GM19468 (cell line): ENCODE data around the gene SPATS2L.

ENCODE experiments used
- ATAC-seq: cut with Tn5 transposase; IDR thresholded peaks from one replicate; pipeline ENCODE4 v1.9.1; 2021; ENCODE audit warnings: mild to moderate bottlenecking, moderate library complexity, moderate number of reproducible peaks; ENCODE audit not compliant: unreplicated experiment; ENCODE audit errors: extremely low read depth

SPATS2L gene, protein sequence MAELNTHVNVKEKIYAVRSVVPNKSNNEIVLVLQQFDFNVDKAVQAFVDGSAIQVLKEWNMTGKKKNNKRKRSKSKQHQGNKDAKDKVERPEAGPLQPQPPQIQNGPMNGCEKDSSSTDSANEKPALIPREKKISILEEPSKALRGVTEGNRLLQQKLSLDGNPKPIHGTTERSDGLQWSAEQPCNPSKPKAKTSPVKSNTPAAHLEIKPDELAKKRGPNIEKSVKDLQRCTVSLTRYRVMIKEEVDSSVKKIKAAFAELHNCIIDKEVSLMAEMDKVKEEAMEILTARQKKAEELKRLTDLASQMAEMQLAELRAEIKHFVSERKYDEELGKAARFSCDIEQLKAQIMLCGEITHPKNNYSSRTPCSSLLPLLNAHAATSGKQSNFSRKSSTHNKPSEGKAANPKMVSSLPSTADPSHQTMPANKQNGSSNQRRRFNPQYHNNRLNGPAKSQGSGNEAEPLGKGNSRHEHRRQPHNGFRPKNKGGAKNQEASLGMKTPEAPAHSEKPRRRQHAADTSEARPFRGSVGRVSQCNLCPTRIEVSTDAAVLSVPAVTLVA

DNA sequence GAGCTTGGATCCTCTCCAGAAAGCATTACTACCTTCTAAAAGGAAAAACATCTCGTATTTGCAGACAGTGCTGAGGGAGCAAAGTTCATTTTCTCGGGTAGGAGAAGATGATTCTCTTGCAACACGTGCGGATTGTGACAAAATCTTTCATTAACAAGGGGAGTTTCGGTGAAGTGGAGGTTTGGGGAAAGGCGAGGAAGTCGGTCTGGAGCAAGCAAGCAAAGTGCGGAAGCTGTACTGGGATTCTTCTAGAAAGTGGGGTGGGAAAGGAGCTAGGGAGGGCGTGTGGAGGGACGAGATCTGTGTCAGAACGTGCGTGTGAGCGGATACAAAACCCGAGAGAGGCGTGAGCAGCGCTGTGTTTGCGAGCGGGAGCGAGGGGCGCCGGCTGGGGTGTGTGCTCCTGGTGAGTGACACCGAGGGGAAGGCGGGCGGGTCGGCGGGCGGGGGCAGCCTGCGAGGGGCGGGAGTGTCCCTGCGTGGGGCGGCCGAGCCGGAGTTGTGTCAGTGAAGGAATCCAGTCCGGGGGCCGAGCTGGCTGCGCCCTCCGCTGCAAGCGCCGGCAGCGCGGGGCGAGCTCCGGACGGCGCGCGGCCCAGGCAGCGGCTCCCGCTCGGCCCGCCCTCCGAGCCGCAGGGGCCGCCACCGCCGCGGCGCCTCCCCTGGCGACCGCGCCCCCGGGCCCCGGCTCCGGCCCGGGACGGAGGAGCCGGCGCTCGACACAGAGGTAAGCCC lies at the start of gene SPATS2L:
Gene SPATS2L (plus strand): TSS at position 498 of the 735 bp plus-strand sequence. CDS start 82,552 bp downstream, outside the sequence.
- peak; percentile 48 for ATAC-seq

DNA sequence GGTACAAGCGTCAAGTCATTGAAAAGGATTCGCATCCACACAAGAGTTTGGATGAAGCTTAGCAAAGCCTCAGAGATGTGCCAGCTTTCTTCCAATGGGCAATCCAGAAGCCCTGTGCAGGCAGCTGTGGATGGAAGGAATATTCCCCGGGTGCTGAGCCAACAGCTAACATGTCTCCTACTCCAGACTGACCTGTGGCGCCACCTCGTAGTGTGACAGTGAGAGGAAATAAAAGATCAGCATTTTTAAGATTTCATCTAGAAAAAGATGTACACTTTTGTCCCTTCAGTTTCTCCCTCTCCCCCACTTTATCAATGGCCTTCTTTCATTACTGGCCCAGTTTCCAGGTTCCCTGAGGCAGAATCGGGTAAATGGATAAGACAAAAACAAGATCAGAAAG lies 48.9 kb upstream of the SPATS2L start:
- ATAC-seq: no peak

DNA sequence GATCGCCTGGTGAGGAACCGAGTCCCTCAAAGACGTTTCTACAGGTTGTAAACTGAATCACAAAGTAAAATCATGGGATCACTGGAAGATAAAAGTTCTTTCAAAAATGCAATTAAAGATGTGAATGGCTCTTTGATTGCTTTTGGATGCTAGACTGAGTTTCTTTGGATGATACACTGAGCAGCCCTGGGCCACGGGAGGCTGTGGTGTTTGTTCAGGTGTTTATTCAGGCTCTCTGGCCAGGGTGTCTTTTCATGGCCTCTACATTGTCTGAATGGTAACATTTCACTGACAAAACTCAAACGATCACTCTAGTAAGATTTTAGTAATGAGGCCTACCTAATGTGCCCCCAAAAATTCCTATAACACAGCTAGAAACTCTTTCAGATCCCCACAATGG lies 48.4 kb upstream of the SPATS2L start:
- no peak for ATAC-seq

DNA sequence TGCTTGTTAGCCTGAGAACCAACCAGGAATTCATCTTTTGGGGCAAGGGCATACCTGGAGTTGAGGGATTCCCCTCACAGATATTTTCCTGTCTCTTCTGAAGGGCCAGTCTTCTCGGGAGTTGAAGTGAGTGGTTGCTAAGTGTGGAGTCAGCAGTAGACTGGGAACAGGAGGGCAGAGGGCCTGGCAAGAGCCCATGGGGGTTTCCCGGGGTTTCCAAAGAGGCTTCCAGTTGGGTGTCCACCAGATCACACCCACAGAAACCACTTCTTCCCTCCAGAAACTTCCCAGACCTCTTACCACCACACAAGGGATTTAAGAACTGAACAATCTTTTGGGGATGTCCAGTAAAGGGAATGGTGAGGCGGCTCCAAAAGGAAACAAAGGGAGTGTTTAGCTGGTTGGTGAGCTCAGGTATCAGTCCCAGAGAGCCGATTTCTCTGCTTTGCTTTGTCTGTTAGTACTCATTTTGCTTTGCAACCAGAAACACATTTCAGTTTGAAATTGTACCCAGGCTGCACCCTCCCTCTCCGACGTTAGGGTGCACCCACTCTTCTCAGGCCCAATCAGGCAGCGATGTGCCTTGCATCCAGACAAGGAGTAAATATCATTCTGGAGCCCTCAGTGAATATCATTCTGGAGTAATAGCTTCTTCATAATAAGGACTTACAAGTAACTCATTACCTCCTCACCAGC lies 47.5 kb upstream of the SPATS2L start:
- ATAC-seq: no peak

DNA sequence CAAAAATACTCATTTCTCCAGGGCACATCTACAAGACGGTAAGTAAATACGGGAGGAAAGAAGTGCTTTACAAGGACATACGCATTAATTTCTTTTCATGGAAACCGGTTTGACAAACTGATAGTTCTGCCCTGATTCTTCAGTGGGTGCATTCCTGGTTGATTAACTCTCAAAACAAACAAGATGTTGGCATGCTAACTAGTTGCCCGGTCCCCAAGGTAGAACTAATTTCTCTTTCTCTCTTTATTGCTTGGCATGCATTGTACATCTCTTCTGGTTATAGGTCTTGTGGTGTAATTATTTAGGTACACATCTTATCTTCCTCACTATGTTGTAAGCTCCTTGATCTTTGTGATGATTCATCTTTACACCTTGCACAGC lies 46.9 kb upstream of the SPATS2L start:
- no peak for ATAC-seq

DNA sequence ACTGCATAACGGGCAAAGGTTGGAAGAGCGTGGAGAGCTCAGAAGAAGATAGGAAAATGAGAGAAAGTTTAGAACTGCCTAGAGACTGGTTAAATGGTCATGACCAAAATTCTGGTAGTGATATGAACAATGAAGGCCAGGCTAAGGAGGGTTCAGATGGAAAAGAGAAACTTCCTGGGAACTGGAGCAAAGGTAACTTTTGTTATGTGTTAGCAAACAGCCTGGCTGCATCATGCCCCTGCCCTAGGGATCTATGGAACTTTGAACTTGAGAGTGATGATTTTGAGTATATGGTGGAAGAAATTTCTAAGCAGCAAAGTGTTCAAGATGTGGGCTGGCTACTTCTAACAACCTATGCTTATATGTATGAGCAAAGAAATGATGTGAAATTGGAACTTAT lies 44.4 kb upstream of the SPATS2L start:
- ATAC-seq: no peak

DNA sequence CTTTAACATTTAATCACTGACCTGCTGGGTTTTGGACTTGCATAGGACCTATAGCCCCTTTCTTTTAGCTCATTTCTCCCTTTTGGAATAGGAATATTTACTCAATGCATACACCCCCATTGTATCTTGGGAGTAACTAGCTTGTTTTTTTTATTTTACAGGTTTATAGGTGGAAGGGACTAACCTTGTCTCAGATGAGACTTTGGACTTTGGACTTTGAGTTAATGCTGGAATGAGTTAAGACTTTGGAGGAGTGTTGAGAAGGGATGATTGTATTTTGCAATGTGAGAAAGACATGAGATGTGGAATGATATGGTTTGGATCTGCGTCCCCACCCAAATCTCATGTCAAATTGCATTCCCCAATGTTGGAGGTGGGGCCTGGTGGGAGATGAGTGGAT lies 43.2 kb upstream of the SPATS2L start:
- ATAC-seq: no peak

DNA sequence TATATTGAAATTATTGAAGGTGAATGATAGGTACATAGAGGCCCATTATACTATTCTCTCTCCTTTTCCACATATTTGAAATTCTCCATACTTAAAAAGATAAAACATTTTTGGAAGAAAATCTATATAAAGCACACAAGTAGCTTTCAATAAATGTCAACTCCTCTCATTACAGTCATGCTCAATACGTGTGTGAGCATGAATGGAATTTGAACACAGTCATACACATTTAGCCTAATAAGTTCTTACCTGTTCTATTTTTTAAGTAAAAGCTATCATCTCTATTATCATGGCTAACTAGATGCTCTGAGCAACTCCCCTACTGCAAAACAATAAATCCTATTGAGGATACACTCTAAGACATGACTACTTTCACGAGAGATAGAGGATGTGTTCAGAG lies 41.9 kb upstream of the SPATS2L start:
- ATAC-seq: no peak

DNA sequence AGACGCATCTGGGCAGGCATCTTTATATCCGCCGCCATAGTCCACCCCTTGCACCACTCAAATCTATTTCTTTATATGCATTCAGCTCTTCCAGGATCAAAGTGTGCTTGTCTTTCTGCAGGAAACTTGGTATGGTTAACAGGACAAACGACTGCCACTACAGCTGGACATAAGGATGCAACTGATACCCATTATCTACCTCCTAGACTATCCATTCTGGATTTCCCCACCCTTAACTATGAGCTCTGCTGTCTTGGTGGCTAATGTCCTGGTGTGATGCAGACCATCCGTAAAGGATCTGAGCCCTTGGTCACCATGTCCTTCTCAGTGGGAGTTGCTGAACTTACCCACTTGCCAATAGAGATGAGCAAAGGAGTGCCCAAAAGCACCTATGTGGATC lies 40.1 kb upstream of the SPATS2L start:
- ATAC-seq: no peak

DNA sequence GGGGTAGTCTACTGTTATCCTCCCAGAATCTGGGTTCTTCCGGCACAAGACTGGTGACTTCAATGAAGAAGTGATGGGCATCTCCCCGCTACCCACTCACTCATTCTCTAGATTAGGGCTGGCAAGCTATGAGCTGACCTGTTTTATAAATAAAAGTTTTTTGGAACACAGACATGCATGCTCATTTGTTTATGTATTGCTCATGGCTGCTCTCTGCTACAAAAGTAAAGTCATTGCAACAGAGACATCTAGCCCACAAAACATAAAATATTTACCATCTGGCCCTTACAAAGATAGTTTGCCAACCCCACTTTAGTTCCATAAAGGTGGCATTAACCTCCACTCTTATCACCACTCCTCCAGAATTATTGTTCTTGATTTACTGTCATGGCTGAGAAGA lies 39.1 kb upstream of the SPATS2L start:
- no peak for ATAC-seq

DNA sequence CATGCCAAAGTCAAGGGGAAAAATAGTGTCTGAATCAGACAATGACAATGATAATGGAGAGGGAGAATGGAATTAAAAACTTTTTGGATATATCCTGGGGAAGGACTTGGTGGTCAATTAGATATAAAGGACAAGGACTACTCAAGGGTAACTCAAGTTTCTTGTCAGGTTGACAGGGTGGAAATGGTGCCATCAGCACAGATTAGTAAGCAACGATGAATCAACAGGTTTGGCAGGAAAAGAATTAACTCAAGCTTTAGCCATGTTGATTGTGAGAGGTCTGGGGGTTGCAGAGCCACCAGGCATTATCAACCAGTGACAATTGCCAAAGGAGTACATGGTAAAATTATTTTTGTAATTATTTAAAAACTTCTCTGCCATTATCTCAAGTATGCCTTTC lies 35.8 kb upstream of the SPATS2L start:
- no peak for ATAC-seq

DNA sequence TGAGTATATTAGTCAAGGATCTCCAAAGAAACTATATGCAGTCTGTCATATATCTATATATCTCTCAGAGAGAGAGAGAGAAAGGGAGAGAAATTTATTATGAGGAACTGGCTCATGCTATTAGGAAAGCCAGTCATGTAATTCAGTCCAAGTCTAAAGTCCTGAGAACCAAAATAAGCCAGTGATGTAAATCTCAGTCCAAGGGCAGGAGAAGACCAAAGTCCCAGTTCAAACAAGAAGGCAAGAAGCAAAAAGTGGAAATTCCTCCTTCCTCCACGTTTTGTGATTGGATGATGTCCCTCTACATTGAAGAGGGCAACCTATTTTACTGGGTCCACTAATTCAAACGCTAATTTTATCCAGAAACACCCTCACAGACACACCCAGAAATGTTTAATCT lies 34.2 kb upstream of the SPATS2L start:
- ATAC-seq: no peak

DNA sequence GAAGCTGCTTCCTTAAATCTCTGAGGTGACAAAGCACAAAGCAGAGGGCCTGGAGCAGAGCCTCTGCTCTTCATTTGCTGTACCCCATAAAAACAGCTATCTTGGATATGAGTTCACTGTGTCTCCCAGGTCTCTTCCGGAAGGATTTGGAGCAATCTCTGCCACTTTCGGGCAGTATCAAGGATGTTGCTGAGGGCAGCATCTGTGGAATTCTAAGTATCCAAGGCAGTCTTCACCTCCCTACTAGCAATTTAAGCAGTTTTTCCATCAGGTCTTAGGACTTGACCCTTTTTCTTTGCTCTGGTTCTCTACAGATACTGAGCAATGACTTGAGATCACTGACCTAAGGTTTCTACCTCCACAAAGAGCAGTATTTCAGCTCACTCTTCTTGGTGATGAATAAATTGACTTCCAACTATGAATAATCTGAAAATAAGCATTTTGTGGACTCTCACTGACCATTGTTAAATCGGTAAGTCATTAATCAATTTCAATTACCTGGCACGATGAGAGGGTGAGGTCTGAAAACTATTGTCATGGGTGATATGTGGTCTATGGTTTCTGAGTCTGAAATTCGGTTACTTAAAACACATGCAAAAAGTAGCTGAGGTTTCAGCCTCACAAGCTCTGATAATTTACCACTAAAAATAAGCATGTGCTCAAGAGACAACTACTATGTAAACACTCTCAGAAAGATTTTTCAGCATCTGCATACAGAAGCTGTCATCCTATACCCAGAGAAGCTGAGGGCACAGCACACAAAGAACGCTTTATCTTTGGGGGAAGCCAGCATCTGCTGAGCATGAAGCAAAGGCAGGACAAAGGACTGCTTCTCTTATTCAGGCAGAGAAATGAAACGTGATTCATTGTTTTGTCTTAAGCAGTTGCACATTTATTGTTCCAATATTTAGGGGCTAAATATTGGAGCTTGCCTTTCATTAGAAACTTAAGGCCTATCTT lies 32.1 kb upstream of the SPATS2L start:
- no peak for ATAC-seq

DNA sequence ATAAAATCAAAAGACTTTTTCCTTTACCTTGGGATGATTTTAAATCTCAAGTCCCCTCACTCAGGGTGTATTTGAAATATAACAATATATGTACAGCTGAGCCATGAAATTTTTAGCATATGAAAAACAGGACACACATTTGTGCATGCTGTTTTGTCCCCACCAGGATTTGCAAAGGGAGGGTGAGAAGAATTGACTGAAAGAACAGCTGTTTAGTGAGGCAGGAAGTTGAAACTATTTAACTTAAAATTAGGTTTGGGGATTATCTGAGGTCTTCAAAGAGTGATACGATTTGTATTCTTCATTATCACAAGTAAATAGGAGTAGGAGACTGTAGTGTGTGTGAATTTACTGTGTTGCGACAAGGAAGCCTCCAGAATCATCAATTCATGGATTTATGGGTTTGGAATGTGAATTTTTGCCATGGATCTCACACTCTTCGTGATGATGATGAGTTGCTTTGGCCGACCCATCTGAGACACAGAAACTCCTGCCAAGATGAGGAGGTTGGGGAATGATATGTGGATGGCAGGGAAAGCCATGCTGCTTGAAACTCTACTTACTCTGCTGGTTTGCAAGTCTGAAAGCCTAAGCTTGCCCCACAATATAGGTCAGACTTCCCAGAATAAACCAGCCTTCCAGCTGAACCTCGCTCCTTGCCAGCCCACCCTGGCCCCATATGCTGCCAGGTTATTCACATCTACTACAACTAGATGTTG lies 31.0 kb upstream of the SPATS2L start:
- no peak for ATAC-seq

DNA sequence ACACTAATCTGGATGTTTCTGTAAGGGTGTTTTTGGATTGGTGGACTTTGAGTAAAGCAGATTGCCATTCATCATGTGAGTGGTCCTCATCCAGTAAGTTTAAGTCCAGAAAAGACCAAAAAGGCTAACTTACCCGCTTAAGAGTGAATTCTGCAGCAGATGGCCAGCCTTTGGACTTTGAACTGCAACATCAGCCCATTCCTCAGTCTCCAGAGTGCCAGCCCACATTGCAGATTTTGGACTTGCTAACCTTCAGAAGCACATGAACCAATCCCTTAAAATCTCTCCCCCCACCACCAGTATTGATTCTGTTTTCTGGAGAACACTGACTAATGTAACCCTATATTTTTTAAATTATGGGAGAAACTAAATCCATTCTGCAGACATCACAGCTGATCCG lies 30.0 kb upstream of the SPATS2L start:
- no peak for ATAC-seq

DNA sequence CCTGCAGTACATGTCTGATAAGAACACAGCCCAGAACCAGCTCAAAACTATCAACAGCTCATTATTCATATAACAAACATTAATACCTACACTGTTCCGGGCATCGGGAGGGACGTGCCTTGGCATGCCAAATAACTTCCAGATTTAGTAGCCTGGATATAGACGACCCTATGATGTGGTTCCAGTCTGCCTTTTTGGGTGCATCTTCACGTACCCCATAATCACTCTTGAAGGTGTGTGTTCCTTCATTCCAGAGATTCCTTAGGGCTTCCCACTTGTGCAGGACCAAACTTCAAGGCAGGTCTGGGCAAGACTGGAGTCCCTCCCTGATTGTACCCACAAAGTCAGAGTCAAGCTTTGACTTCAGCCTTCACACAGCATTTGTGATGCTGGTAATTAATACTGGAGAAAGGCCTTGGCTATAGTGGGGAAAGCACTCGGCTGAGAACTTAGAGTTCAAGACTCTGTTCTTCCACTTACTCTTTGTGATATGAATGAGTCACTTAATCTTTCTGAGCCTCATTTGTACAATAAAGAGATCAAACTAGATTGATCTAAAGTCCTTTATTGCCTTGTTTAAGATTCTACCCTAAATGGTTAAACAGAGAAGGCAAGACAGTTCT lies 27.7 kb upstream of the SPATS2L start:
- ATAC-seq: no peak

DNA sequence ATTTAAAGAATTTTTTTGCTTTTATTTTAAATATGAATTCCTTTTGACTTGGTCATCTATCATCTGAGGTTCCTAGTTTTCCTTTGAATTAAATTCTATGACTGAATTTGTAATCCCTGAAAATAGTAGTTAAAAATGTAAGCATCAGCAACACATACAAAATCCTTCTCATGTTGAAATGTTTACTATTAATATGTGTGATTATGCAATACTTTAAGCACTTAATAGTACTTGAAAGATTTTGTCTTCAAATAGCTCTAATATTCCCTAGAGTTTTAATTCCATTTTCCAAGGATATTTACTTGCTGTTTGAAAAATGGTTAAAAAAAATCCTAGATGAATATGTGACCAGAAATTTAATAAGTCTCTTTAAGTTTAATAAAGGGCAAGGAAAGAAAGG lies 26.6 kb upstream of the SPATS2L start:
- ATAC-seq: no peak

DNA sequence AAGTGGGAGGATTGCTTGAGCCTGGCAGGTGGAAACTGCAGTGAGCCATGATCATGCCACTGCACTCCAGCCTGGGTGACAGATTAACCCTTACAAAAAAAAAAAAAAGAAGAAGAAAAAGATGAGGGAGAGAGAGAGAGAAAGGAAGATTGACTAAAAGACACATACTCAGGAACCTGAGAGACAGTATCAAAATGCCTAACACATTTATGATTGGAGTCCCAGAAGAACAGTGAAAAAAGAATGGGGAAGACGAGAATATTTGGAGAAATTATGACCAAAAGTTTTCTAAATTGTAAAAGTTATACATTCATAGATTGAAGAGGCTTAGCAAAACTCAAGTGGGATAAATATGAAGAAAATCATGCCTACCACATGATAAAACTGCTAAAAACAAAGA lies 19.9 kb upstream of the SPATS2L start:
- no peak for ATAC-seq
